OCI-LY7 (cell line): ENCODE measurements around the gene CCDC92.

Source experiments
- CTCF ChIP-seq: fragments of 200-600 bp; sonication (generic); conservative IDR thresholded peaks from 2 replicates; pipeline ENCODE4 v1.5.1; 2014; ENCODE audit warnings: mild to moderate bottlenecking, antibody characterized with exemption, low read length, moderate library complexity, mixed read lengths
- EZH2phosphoT487 ChIP-seq: fragments of 200-600 bp; sonication (generic); IDR thresholded peaks from 2 replicates; pipeline ENCODE4 v1.6.1; 2018; ENCODE audit warnings: low read depth, borderline replicate concordance, mild to moderate bottlenecking, mixed run types, antibody characterized with exemption, low read length, moderate library complexity, mixed read lengths

- TF ChIP-seq CTCF (no peak), EZH2phosphoT487 (no peak)
These were observed 27.1 kb downstream of the CCDC92 start for GRCh38 chr12:123945287-123946151.
